H9 (cell line): ENCODE data around the gene BUD13. TPM values are rescaled to one million over a fixed set of nuclear protein-coding genes. Genes with fewer than 3 reads are reported as not detected.

ENCODE experiments used
- DNase-seq: peaks from one replicate; pipeline ENCODE4 v3.0.0-alpha.2; 2017
- H2AFZ ChIP-seq: one replicate; pipeline ENCODE4 v1.6.1; 2013; ENCODE audit warnings: mild to moderate bottlenecking, low read length, control low read depth, moderate library complexity
- H2AK5ac ChIP-seq: 2 replicates; pipeline ENCODE4 v1.6.1; 2013; ENCODE audit warnings: low read length, control low read depth, mixed read lengths; ENCODE audit not compliant: insufficient read length
- H2BK120ac ChIP-seq: one replicate; pipeline ENCODE4 v1.6.1; 2013; ENCODE audit warnings: low read depth, mild to moderate bottlenecking, low read length, control low read depth, inconsistent platforms; ENCODE audit not compliant: poor library complexity, severe bottlenecking
- H2BK12ac ChIP-seq: 2 replicates; pipeline ENCODE4 v1.6.1; 2013; ENCODE audit warnings: low read length, control low read depth, mixed read lengths, low read depth; ENCODE audit not compliant: insufficient read length
- H2BK15ac ChIP-seq: 2 replicates; pipeline ENCODE4 v1.6.1; 2013; ENCODE audit warnings: low read depth, low read length, control low read depth
- H2BK20ac ChIP-seq: one replicate; pipeline ENCODE4 v1.6.1; 2013; ENCODE audit warnings: low read depth, mild to moderate bottlenecking, low read length, control low read depth, inconsistent platforms; ENCODE audit not compliant: poor library complexity, severe bottlenecking
- H2BK5ac ChIP-seq: 2 replicates; pipeline ENCODE4 v1.6.1; 2013; ENCODE audit warnings: low read length, control low read depth, mixed read lengths; ENCODE audit not compliant: insufficient read length
- H3K14ac ChIP-seq: 2 replicates; pipeline ENCODE4 v1.6.1; 2013; ENCODE audit warnings: low read length, control low read depth; ENCODE audit not compliant: insufficient read depth
- H3K18ac ChIP-seq: 2 replicates; pipeline ENCODE4 v1.6.1; 2013; ENCODE audit warnings: low read depth, mild to moderate bottlenecking, mixed read lengths, low read length, control low read depth; ENCODE audit not compliant: insufficient read length
- H3K23ac ChIP-seq: 2 replicates; pipeline ENCODE4 v1.6.1; 2013; ENCODE audit warnings: low read length, control low read depth, mixed read lengths, low read depth; ENCODE audit not compliant: insufficient read length
- H3K23me2 ChIP-seq: 2 replicates; pipeline ENCODE4 v1.6.1; 2013; ENCODE audit warnings: low read depth, mild to moderate bottlenecking, mixed read lengths, low read length, control low read depth; ENCODE audit not compliant: insufficient read length, poor library complexity, severe bottlenecking
- H3K27ac ChIP-seq: 2 replicates; pipeline ENCODE4 v1.5.1; 2013; ENCODE audit warnings: low read length, control low read depth, mixed read lengths, low read depth; ENCODE audit not compliant: insufficient read length
- H3K27me3 ChIP-seq: 2 replicates; pipeline ENCODE4 v1.6.1; 2013; ENCODE audit warnings: low read length, control low read depth, inconsistent platforms; ENCODE audit not compliant: insufficient read depth
- H3K4ac ChIP-seq: 2 replicates; pipeline ENCODE4 v1.6.1; 2013; ENCODE audit warnings: low read depth, mild to moderate bottlenecking, control low read depth, inconsistent platforms, low read length, moderate library complexity
- H3K4me1 ChIP-seq: 2 replicates; pipeline ENCODE4 v1.6.1; 2013; ENCODE audit warnings: low read length, control low read depth, inconsistent platforms; ENCODE audit not compliant: insufficient read depth
- H3K4me2 ChIP-seq: 2 replicates; pipeline ENCODE4 v1.6.1; 2013; ENCODE audit warnings: low read length, control low read depth, mixed read lengths; ENCODE audit not compliant: insufficient read length, insufficient read depth
- H3K56ac ChIP-seq: 2 replicates; pipeline ENCODE4 v1.6.1; 2013; ENCODE audit warnings: low read depth, mild to moderate bottlenecking, mixed read lengths, low read length, control low read depth; ENCODE audit not compliant: insufficient read length
- H3K79me1 ChIP-seq: 2 replicates; pipeline ENCODE4 v1.6.1; 2013; ENCODE audit warnings: low read depth, mild to moderate bottlenecking, moderate library complexity, low read length, control low read depth, inconsistent platforms; ENCODE audit not compliant: insufficient read depth, poor library complexity, severe bottlenecking
- H3K79me2 ChIP-seq: 2 replicates; pipeline ENCODE4 v1.6.1; 2013; ENCODE audit warnings: low read length, control low read depth, inconsistent platforms; ENCODE audit not compliant: insufficient read depth
- H3K9ac ChIP-seq: 2 replicates; pipeline ENCODE4 v1.6.1; 2013; ENCODE audit warnings: low read length, control low read depth, mixed read lengths; ENCODE audit not compliant: insufficient read length; ENCODE audit errors: extremely low read depth
- H3K9me3 ChIP-seq: one replicate; pipeline ENCODE4 v1.6.1; 2013; ENCODE audit warnings: low read depth, low read length, inconsistent platforms; ENCODE audit not compliant: control insufficient read depth
- H3T11ph ChIP-seq: one replicate; pipeline ENCODE4 v1.6.1; 2013; ENCODE audit warnings: mild to moderate bottlenecking, low read length, control low read depth, inconsistent platforms
- H4K20me1 ChIP-seq: one replicate; pipeline ENCODE4 v1.6.1; 2013; ENCODE audit not compliant: control insufficient read depth, insufficient read length, insufficient read depth
- H4K5ac ChIP-seq: 2 replicates; pipeline ENCODE4 v1.6.1; 2013; ENCODE audit warnings: low read depth, mild to moderate bottlenecking, mixed read lengths, low read length, control low read depth; ENCODE audit not compliant: insufficient read length
- H4K8ac ChIP-seq: replicated peaks from 2 replicates; pipeline ENCODE4 v1.6.1; 2013; ENCODE audit warnings: low read length, control low read depth, mixed read lengths, low read depth; ENCODE audit not compliant: insufficient read length
- H4K91ac ChIP-seq: 2 replicates; pipeline ENCODE4 v1.6.1; 2013; ENCODE audit warnings: low read depth, mild to moderate bottlenecking, moderate library complexity, mixed read lengths, low read length, control low read depth; ENCODE audit not compliant: insufficient read length
- H3K27ac Mint-ChIP-seq, 3 experiments: 2 replicates in 2 of 3; 3 replicates in 1 of 3; pipeline ENCODE4 v1.8.0; 2020 to 2021; ENCODE audit warnings: mixed read lengths in 3 of 3, mild to moderate bottlenecking in 1 of 3, moderate library complexity in 1 of 3
- H3K27me3 Mint-ChIP-seq: 2 replicates; pipeline ENCODE4 v1.8.0; 2021; ENCODE audit warnings: low read depth, mild to moderate bottlenecking, moderate library complexity, mixed read lengths
- H3K36me3 Mint-ChIP-seq, 3 experiments: 2 replicates in 2 of 3; 3 replicates in 1 of 3; pipeline ENCODE4 v1.8.0; 2020 to 2021; ENCODE audit warnings: low read depth in 3 of 3, mixed read lengths in 3 of 3; ENCODE audit not compliant: insufficient read depth in 1 of 3
- H3K4me1 Mint-ChIP-seq, 2 experiments: 2 replicates each; pipeline ENCODE4 v1.8.0; 2020; ENCODE audit warnings: mixed read lengths in 2 of 2
- H3K4me3 Mint-ChIP-seq, 2 experiments: 2 replicates in 1 of 2; 3 replicates in 1 of 2; pipeline ENCODE4 v1.8.0; 2020 to 2021; ENCODE audit warnings: mild to moderate bottlenecking in 2 of 2, mixed read lengths in 2 of 2, moderate library complexity in 1 of 2
- H3K9me3 Mint-ChIP-seq, 2 experiments: 2 replicates in 1 of 2; 3 replicates in 1 of 2; pipeline ENCODE4 v1.8.0; 2020; ENCODE audit warnings: mild to moderate bottlenecking in 2 of 2, mixed read lengths in 2 of 2, moderate library complexity in 1 of 2
- WGBS: extraction: QIAGEN DNeasy Blood & Tissue Kit; methylation state at CpG from one replicate; pipeline ENCODE4 v1.1.7; 2013; ENCODE audit warnings: missing lambda C conversion rate, low lambda C conversion rate, mixed read lengths; ENCODE audit not compliant: insufficient read length; ENCODE audit errors: extremely low coverage; 5-methylcytosine and 5-hydroxymethylcytosine counted together
- total RNA-seq: library from RNA; stranded (reverse); gene quantifications from 2 replicates; pipeline ENCODE4 v1.2.1, GENCODE V29; 2021
- TF ChIP-seq, protein P1 (sequence below): fragments of 200-600 bp; sonication (generic); conservative IDR thresholded peaks from 3 replicates; pipeline ENCODE4 v1.8.0; 2021; ENCODE audit warnings: antibody characterized with exemption, mild to moderate bottlenecking

BUD13 gene
- total RNA-seq, 1 experiment from 2014 or later, result 30.0 TPM

- Histone ChIP-seq H3K79me2 (no peaks in the 10 kb centered on the region), H2BK120ac (no peak overlapping the region), H3K27me3 (no peaks in the 10 kb centered on the region), H4K5ac (no peak overlapping the region), H3K9me3 (no peaks in the 10 kb centered on the region), H2BK20ac (no peak overlapping the region), H2BK15ac (no peak overlapping the region), H3K23ac (no peak overlapping the region), H3K27ac (no peak overlapping the region), H4K91ac (no peak overlapping the region), H3K79me1 (no peaks in the 10 kb centered on the region), H3K18ac (no peak overlapping the region), H4K20me1 (no peaks in the 10 kb centered on the region), H2AFZ (no peak overlapping the region), H3K23me2 (no peaks in the 10 kb centered on the region), H4K8ac (no peak overlapping the region), H3K4me1 (peaks cover 4% of the 10 kb centered on the region; the same call in 1 of the 2 replicates), H3T11ph (no peak overlapping the region), H3K14ac (no peak overlapping the region), H2BK12ac (no peak overlapping the region), H2BK5ac (no peak overlapping the region), H3K4ac (no peak overlapping the region), H2AK5ac (no peak overlapping the region), H3K56ac (no peak overlapping the region), H3K9ac (no peak overlapping the region), H3K4me2 (no peak overlapping the region)
- Mint-ChIP-seq H3K9me3 (no peaks in the 10 kb centered on the region), H3K4me3 (no peak overlapping the region), H3K27me3 (peaks cover 9% of the 10 kb centered on the region), H3K36me3 (no peaks in the 10 kb centered on the region), H3K4me1 (peaks cover 17 to 33% of the 10 kb centered on the region in 2 experiments), H3K27ac (no peak overlapping the region)
- TF ChIP-seq, protein P1, sequence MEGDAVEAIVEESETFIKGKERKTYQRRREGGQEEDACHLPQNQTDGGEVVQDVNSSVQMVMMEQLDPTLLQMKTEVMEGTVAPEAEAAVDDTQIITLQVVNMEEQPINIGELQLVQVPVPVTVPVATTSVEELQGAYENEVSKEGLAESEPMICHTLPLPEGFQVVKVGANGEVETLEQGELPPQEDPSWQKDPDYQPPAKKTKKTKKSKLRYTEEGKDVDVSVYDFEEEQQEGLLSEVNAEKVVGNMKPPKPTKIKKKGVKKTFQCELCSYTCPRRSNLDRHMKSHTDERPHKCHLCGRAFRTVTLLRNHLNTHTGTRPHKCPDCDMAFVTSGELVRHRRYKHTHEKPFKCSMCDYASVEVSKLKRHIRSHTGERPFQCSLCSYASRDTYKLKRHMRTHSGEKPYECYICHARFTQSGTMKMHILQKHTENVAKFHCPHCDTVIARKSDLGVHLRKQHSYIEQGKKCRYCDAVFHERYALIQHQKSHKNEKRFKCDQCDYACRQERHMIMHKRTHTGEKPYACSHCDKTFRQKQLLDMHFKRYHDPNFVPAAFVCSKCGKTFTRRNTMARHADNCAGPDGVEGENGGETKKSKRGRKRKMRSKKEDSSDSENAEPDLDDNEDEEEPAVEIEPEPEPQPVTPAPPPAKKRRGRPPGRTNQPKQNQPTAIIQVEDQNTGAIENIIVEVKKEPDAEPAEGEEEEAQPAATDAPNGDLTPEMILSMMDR, result no peak
- no peak for DNase-seq
- WGBS, result no CpG with 5 or more reads among the region's 4 CpGs
Measured at GRCh38 chr11:116718955-116719501, 53.8 kb downstream of the BUD13 start.
